Testis (tissue), 3 donors: ENCODE results near the gene WDR4. TPM values are rescaled to one million over a fixed set of nuclear protein-coding genes. Genes with fewer than 3 reads are reported as not detected.

ENCODE experiments used
- DNase-seq: peaks from one replicate; pipeline ENCODE4 v3.0.0-alpha.2; 2019
- H3K27ac ChIP-seq, 2 donors: fragments of 200-600 bp; sonication (generic); one replicate each; pipeline ENCODE4 v1.5.1; 2019
- H3K27me3 ChIP-seq: fragments of 200-600 bp; sonication (generic); one replicate; pipeline ENCODE4 v1.5.1; 2019
- H3K36me3 ChIP-seq: fragments of 200-600 bp; sonication (generic); one replicate; pipeline ENCODE4 v1.5.1; 2017; ENCODE audit warnings: low read depth; ENCODE audit errors: missing control alignments
- H3K4me1 ChIP-seq: fragments of 200-600 bp; sonication (generic); one replicate; pipeline ENCODE4 v1.5.1; 2019
- H3K4me3 ChIP-seq, 2 donors: fragments of 200-600 bp; sonication (generic); one replicate each; pipeline ENCODE4 v1.5.1; 2017 to 2019
- H3K9me3 ChIP-seq: fragments of 200-600 bp; sonication (generic); one replicate; pipeline ENCODE4 v1.5.1; 2017
- CTCF ChIP-seq, 3 experiments: fragments of 450-650 bp in 2 of 3; fragments of 200-600 bp in 1 of 3; sonication (generic) in 1 of 3; IDR thresholded peaks; one replicate each; pipeline ENCODE4 v1.5.1; 2016 to 2019; ENCODE audit warnings: antibody characterized with exemption in 3 of 3, mild to moderate bottlenecking in 2 of 3, moderate library complexity in 1 of 3
- POLR2A ChIP-seq: fragments of 450-650 bp; IDR thresholded peaks from one replicate; pipeline ENCODE4 v1.6.1; 2017; ENCODE audit warnings: antibody characterized with exemption, mild to moderate bottlenecking, moderate library complexity
- WGBS, 2 donors: methylation state at CpG; one replicate each; pipeline ENCODE4 v1.1.5; 2018; 5-methylcytosine and 5-hydroxymethylcytosine counted together
- intact Hi-C: fragments of 100-400 bp; cut with DNase I; formaldehyde crosslinking; loops from one replicate; pipeline ENCODE4 v1.15.1; 2023; ENCODE audit warnings: low total_unique reads
- polyA plus RNA-seq: library from polyadenylated mRNA; stranded (reverse); fragments of 350-450 nt; fragmentation: Illumina TruSeq; extraction: RNeasy Lipid Tissue Mini Kit (QIAGEN cat#74804); gene quantifications from one replicate; pipeline ENCODE4 v1.2.3, GENCODE V29; 2014; ENCODE audit warnings: low read depth, low replicate concordance; ENCODE audit not compliant: insufficient read depth
- total RNA-seq, 2 donors: library from RNA; depleted of rRNA; stranded (reverse); fragments of >200 nt; gene quantifications; one replicate each; pipeline ENCODE4 v1.2.3, GENCODE V29; 2016

The WDR4 gene
- total and polyA plus RNA-seq, 3 donors from 2014 or later, result 14.2 to 24.9 (median 24.8) TPM

- H3K27me3 ChIP-seq, result no peaks in the 10 kb centered on the region
- H3K9me3 ChIP-seq, result no peaks in the 10 kb centered on the region
- H3K4me1 ChIP-seq, result peaks cover 3% of the 10 kb centered on the region
- H3K27ac ChIP-seq, result no peak overlapping the region
- WGBS, 2 donors, result 83 to 85% methylated on average over 10 of the region's 10 CpGs
- no peak overlapping the region for H3K4me3 ChIP-seq
- no peak for DNase-seq
- TF ChIP-seq POLR2A (no peak), CTCF (IDR thresholded peaks at IDR 0.05) (no peak)
- no peaks in the 10 kb centered on the region for H3K36me3 ChIP-seq
- intact Hi-C loops, result no loop called here
Observed at GRCh38 chr21:42861311-42861847, 18.0 kb downstream of the WDR4 start.

- intact Hi-C loops, result no loop called here
- TF ChIP-seq CTCF (IDR thresholded peaks at IDR 0.05) (no peak), POLR2A (no peak)
- Histone ChIP-seq H3K4me1 (peaks cover 3% of the 10 kb centered on the region), H3K36me3 (no peaks in the 10 kb centered on the region), H3K27ac (no peak overlapping the region), H3K9me3 (no peaks in the 10 kb centered on the region), H3K27me3 (no peaks in the 10 kb centered on the region), H3K4me3 (no peak overlapping the region)
- no peak for DNase-seq
- WGBS, 2 donors, result 90 to 95% methylated on average over 15 to 17 of the region's 17 CpGs
Observed at GRCh38 chr21:42860345-42860744, 19.0 kb downstream of the WDR4 start.

- Histone ChIP-seq H3K9me3 (no peaks in the 10 kb centered on the region), H3K27ac (no peak overlapping the region), H3K4me3 (no peak overlapping the region), H3K36me3 (no peaks in the 10 kb centered on the region), H3K4me1 (peaks cover 3% of the 10 kb centered on the region), H3K27me3 (no peaks in the 10 kb centered on the region)
- TF ChIP-seq POLR2A, result no peak
- TF ChIP-seq CTCF (IDR thresholded peaks at IDR 0.05), result no peak
- WGBS, 2 donors, result 96 to 100% methylated on average over 1 to 6 of the region's 6 CpGs
- no peak for DNase-seq
- intact Hi-C loops, result no loop called here
Observed at GRCh38 chr21:42859891-42860230, 19.5 kb downstream of the WDR4 start.

- H3K27ac ChIP-seq, result no peak overlapping the region
- intact Hi-C loops, result no loop called here
- no peak overlapping the region for H3K4me3 ChIP-seq
- no peak for DNase-seq
- H3K9me3 ChIP-seq, result no peaks in the 10 kb centered on the region
- no peaks in the 10 kb centered on the region for H3K36me3 ChIP-seq
- WGBS, 2 donors, result 89 to 95% methylated on average over 16 to 34 of the region's 34 CpGs
- peaks cover 1% of the 10 kb centered on the region for H3K4me1 ChIP-seq
- no peaks in the 10 kb centered on the region for H3K27me3 ChIP-seq
- no peak for TF ChIP-seq POLR2A
- TF ChIP-seq CTCF (IDR thresholded peaks at IDR 0.05), result no peak
Observed at GRCh38 chr21:42858957-42859890, 20.1 kb downstream of the WDR4 start.
